HG02759 (cell line): ENCODE measurements around the gene TMEM181.
"Not testable (repeated sequence)": the region's sequence is repeated elsewhere in the genome, so short reads cannot be mapped to it uniquely, and the experiment has no call there.

Experiments
- ATAC-seq: cut with Tn5 transposase; IDR thresholded peaks from one replicate; pipeline ENCODE4 v1.9.1; 2021; ENCODE audit warnings: mild to moderate bottlenecking, moderate library complexity; ENCODE audit not compliant: unreplicated experiment

TMEM181 gene

GRCh38 chr6:158559895-158560835 lies at the start of gene TMEM181:
TMEM181 (plus strand) TSS chr6:158560091; CDS start chr6:158560225, 134 bp downstream.
- peak; percentile 87 for ATAC-seq

- no peak for ATAC-seq
These were observed 47.1 kb upstream of the TMEM181 start for GRCh38 chr6:158512809-158513208.

DNA sequence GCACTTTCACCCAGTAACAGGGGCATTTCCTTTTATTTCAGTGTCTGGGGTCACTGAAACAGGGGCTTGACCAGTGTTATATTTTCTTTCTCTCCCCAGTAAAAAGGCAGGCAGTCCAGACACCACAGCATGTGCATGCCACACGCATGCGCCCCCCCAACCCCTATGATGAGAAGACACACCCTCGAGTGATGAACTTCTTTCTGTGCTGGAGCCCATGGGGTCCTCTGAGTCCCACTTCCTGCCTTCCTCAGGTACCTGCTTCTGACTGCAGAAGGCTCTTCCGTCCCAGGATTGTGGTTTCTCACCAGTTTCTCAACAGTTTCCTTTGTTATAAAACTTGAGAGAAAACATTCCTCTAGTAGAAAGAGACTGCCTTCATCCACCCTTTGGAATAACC lies 45.7 kb upstream of the TMEM181 start:
- no peak for ATAC-seq

DNA sequence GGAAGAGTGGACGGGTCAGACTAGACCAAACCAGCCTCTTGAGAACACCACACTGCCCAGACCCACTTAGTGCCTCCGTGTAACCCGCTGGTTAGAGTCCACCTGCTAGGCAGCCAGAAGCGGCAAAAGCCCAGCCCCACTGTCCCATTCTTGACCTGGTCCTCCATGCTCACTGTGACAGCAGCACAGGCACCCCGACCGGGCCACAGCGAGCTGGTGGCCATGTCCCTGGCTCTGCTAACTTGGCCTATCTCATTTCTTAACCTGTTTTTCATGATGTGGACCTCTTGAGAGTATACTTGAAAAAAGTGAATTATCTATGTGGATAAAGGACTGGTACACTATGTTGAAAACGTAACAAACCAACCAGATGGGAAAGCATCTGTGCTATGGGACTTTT lies 44.9 kb upstream of the TMEM181 start:
- no peak for ATAC-seq

GRCh38 chr6:158516098-158516497 lies 43.8 kb upstream of the TMEM181 start:
- no peak for ATAC-seq

GRCh38 chr6:158517038-158517437 lies 42.9 kb upstream of the TMEM181 start:
- no peak for ATAC-seq

- no peak for ATAC-seq
These were observed 42.3 kb upstream of the TMEM181 start for GRCh38 chr6:158517581-158517980.

DNA sequence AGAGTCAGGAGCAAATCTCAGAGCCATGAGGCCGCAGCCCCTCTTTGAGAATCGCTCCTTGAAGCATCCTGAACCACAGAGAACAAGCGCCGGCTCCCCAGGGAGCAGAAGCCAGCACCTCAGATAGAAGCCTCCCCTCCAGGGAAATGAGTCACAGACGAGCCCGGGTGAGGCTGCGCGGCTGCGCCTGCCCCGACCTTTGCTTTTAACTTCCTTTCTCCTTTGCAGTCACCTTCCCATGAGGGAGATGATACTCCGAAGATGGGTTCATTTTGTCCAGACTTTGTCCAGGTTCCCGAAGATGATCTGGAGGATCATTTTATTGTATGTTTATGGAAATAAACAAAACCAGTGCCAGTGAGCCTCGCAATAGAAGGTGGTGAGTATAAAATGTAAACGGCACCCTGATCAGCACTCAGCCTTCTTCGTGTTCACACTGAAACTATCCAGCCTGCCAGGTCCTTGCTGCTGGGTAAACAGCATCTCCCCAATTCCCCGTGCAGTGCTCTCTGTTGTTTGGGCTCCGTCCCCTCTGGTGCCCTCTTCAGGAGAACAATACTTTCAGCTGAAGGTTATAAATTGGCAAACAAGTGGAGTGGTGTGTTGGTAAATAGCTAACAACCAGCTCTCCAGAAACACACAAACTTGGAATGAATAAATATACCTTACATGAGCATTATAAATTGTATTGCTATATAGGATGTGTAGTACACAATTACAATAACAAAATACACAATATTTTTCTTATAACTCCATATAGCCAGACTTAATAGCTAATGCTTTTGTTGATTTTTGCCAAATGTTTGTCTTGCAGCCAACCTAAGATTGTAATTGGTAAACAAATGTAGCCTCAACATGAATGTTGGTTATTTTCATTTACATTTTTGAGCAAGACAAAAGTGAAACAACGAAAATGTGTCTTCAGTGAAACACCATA lies 41.4 kb upstream of the TMEM181 start:
- ATAC-seq = peak; percentile 84

DNA sequence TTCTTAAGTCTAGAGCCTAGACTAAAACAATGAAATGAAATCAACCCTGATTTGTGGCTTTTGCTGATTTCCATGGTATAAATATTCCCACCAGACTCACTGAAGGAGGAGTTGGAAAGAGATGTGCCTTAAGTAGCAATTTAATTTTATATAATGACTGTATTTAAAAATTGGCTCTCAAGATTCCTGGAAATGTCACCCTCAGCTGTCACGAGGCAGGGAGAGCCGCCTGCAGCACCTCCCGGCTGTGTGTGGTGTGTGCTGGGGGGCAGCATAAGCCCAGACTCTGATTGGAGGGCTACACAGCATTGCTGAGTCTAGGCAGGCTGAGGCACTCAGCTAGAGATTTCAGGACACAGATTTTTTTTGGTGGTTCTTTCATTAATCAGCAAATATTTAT lies 40.6 kb upstream of the TMEM181 start:
- no peak for ATAC-seq

- no peak for ATAC-seq
These were observed 40.1 kb upstream of the TMEM181 start for GRCh38 chr6:158519761-158520160.

DNA sequence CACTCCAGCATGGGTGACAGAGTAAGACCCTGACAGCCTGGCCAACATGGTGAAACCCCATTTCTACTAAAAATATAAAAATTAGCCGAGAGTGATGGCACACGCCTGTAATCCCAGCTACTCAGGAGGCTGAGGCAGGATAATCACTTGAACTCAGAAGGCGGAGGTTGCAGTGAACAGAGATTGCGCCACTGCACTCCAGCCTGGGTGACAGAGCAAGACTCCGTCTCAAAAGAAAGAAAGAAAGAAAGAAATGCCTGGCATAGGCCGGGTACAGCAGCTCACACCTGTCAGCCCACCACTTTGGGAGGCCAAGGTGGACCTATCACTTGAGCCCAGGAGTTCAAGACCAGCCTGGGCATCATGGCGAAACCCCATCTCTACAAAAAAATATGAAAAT lies 38.9 kb upstream of the TMEM181 start:
- not testable (repeated sequence) for ATAC-seq

DNA sequence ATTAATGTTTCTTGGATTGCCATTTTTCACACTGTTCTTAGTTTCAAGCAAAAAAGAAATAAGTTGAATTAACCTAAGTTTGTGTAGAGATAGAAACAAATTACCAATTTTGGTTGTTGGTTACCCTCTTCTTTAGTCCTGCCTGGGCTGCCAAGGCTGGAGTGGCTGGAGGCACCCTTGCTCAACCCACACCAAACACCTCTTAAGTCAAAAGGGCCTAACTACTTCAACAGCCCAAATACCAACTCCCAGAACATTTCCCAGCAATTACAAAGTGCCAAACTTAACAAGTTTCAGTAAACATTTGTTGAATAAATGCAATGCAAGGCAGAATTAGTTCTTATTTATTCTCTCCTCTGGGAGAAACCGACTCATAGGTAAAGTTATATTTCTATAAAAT lies 38.1 kb upstream of the TMEM181 start:
- ATAC-seq = no peak

- no peak for ATAC-seq
These were observed 37.3 kb upstream of the TMEM181 start for GRCh38 chr6:158522616-158523015.

DNA sequence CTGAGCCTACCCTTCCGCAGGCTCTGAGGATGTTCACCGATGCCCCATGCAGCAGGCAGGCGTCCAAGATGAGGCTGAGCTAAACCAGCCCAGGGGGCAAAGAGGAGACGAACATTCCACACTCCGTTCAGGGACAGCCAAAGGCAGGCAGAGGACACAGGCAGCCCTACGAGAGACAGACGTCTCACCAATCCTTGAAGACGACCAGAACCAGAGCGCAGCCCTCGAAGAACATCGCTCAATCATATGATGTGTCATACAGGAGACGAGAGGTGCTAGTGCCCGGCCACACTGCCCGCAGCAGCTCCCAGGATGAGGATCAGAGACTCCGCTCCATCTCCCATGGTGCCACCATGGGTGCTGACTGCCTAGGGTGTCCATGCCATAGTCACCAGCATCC lies 35.6 kb upstream of the TMEM181 start:
- ATAC-seq = no peak

DNA sequence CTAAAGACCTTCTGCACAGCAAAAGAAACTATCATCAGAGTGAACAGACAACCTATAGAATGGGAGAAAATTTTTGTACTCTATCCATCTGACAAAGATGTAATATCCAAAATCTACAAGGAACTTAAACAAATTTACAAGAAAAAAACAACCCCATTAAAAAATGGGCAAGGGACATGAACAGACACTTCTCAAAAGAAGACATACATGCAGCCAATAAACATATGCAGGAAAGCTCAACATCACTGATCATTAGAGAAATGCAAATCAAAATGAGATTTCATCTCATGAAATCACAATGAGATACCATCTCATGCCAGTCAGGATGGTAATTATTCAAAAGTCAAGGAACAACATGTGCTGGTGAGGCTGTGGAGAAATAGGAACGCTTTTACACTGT lies 32.0 kb upstream of the TMEM181 start:
- ATAC-seq = not testable (repeated sequence)

- no peak for ATAC-seq
These were observed 31.1 kb upstream of the TMEM181 start for GRCh38 chr6:158528826-158529225.

DNA sequence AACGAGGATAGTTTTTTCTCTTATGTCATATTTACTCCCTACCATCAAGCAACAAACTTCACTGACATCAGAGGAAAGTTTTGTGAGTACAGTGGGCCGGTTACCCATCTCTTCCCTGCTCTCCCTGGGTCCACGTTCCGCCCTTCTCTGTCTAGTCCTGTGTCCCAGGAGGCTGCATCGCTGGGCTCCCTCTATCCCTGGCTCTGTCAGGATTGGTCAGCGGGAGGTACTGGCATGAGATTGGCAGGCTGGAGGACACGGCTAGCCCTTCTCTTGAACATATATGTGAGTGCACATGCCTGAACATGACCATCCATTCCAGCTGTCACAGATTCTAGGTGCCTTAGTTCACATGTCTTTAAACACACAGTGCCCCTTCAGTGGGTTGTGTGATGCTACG lies 30.3 kb upstream of the TMEM181 start:
- ATAC-seq = no peak

DNA sequence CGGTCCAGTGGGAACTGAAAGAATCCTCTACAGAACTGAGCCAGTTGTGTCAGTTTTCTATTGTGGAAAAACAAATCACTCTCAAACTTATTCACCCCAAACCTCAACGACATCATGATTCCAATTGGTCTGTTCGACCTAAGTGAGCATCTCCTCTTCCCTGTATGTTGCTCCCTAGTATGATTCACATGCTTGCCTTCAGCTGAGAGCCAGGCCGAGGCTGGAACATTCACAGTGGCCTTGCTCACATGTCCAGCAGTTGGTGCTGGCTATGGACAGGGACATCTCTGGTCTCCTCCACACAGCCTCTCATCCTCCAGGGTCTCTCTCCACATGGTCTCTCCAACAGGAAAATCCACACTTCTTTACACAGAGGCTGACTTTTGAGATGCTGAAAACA lies 28.3 kb upstream of the TMEM181 start:
- ATAC-seq = no peak

DNA sequence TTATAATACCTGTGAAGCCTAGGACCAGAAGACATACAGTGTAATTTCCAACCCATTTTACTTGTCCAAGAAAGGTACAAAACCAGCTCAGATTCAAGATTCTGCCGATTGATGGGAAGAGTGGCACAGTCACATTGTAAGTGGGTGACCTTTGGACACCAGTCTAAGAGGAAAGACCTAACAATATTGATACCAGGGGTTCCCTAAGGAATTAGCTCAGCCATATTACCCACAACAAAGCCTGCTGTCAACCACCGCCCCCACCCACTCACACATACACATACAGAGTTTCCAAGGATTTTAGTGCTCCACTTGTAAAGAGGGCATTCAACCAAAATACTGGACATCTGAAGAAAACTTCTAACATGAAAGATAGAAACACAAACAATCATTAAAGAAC lies 27.9 kb upstream of the TMEM181 start:
- no peak for ATAC-seq

DNA sequence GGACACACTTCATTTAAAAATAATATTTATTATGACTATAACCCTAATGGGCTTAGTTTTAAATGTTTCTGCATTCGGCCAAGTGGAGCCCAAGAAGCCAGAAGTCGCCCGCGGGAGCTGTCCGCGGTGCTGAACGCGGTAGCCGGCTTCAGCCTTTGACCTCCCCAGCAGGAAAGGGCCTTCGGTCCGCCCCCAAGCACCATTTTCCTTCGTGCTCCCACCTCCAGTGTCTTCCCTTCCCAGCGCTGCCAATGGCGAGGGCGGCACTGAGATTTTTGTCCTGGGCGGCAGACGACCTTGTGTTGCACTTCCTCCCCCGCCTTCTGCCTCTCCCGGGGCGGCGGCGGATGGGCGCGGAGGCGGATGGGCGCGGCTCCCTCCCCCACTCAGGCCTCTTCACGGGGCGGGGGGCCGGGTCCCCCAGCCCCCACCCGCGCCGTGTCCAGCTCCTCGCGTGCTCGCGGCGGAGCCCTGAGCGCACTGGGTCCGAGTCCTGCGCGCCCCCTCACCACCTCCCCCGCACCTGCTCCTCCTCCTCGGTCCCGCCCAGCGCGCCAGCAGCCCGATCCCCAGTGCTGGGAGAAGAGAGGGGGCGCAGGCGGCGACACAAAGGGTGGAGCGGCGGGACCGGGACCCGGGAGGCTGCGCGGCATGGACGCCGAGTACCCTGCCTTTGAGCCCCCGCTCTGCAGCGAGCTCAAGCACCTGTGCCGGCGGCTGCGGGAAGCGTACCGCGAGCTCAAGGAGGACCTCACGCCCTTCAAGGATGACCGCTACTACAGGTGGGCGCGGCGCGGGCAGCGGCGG lies 23.6 kb upstream of the TMEM181 start:
- no peak for ATAC-seq
